OCI-LY7 (cell line): ENCODE data around the gene CDC42. TPM values are rescaled to one million over a fixed set of nuclear protein-coding genes. Genes with fewer than 3 reads are reported as not detected.
A peak's percentile ranks its signal among the peaks of the same experiment; 100 is the strongest.

Experiments used
- BruUV-seq: library from RNA; stranded (reverse); fragments of 400-500 nt; replicated peaks from 2 replicates; lab custom pipeline; 2021; lab: Mats Ljungman, UMichigan
- CTCF ChIA-PET: fragments of 300-600 bp; sonication (Branson Sonifier 250); formaldehyde crosslinking; loops from one replicate; lab custom pipeline; 2022; ENCODE audit warnings: antibody characterized with exemption; ENCODE audit not compliant: unreplicated experiment; lab: Charles Lee
- POLR2A ChIA-PET: fragments of 300-600 bp; sonication (Branson Sonifier 250); formaldehyde crosslinking; loops from one replicate; lab custom pipeline; 2022; ENCODE audit warnings: antibody characterized with exemption; lab: Charles Lee
- DNase-seq: peaks from one replicate; pipeline ENCODE4 v3.0.0-alpha.2; 2015; ENCODE audit warnings: low spot score
- H2AFZ ChIP-seq: fragments of 200-600 bp; sonication (generic), shearing (Covaris generic); 2 replicates; pipeline ENCODE4 v1.6.1; 2014; ENCODE audit warnings: mild to moderate bottlenecking, antibody characterized with exemption, low read length, moderate library complexity
- H3K27ac ChIP-seq: fragments of 200-600 bp; sonication (generic); 2 replicates; pipeline ENCODE4 v1.5.1; 2014; ENCODE audit warnings: mixed run types, low read depth, mild to moderate bottlenecking, moderate library complexity, low read length, inconsistent platforms; ENCODE audit not compliant: poor library complexity, severe bottlenecking
- H3K36me3 ChIP-seq: fragments of 200-600 bp; sonication (generic); 2 replicates; pipeline ENCODE4 v1.6.1; 2014; ENCODE audit warnings: mild to moderate bottlenecking, antibody characterized with exemption, low read length, moderate library complexity, mixed read lengths; ENCODE audit not compliant: insufficient read depth
- H3K4me1 ChIP-seq: fragments of 200-600 bp; sonication (generic); 2 replicates; pipeline ENCODE4 v1.5.1; 2014; ENCODE audit warnings: mild to moderate bottlenecking, low read length; ENCODE audit not compliant: insufficient read depth, poor library complexity, severe bottlenecking
- H3K4me2 ChIP-seq: fragments of 200-600 bp; sonication (generic); 2 replicates; pipeline ENCODE4 v1.6.1; 2014; ENCODE audit warnings: mild to moderate bottlenecking, low read length
- H3K4me3 ChIP-seq: fragments of 200-600 bp; sonication (generic); 2 replicates; pipeline ENCODE4 v1.5.1; 2014; ENCODE audit warnings: mild to moderate bottlenecking, low read depth, low read length; ENCODE audit not compliant: poor library complexity, severe bottlenecking
- H3K79me2 ChIP-seq: fragments of 200-600 bp; sonication (generic); 2 replicates; pipeline ENCODE4 v1.6.1; 2016; ENCODE audit warnings: low read depth, mild to moderate bottlenecking, low read length, moderate library complexity, mixed read lengths; ENCODE audit not compliant: insufficient read depth
- H3K9me2 ChIP-seq: fragments of 200-600 bp; sonication (generic); 2 replicates; pipeline ENCODE4 v1.6.1; 2016; ENCODE audit warnings: mild to moderate bottlenecking, low read length, mixed read lengths; ENCODE audit not compliant: insufficient read depth
- H3K9me3 ChIP-seq: fragments of 200-600 bp; sonication (generic); 2 replicates; pipeline ENCODE4 v1.6.1; 2014; ENCODE audit warnings: mild to moderate bottlenecking, mixed run types, low read length, mixed read lengths
- H4K20me1 ChIP-seq: fragments of 200-600 bp; sonication (generic); 2 replicates; pipeline ENCODE4 v1.6.1; 2014; ENCODE audit warnings: mild to moderate bottlenecking, antibody characterized with exemption, low read length, moderate library complexity, mixed read lengths; ENCODE audit not compliant: insufficient read depth
- EZH2phosphoT487 ChIP-seq: fragments of 200-600 bp; sonication (generic); IDR thresholded peaks from 2 replicates; pipeline ENCODE4 v1.6.1; 2018; ENCODE audit warnings: low read depth, borderline replicate concordance, mild to moderate bottlenecking, mixed run types, antibody characterized with exemption, low read length, moderate library complexity, mixed read lengths
- intact Hi-C: fragments of 100-400 bp; cut with micrococcal nuclease; formaldehyde crosslinking; loops from one replicate; pipeline ENCODE4 v1.10.0; 2022; ENCODE audit not compliant: unreplicated experiment
- total RNA-seq, 2 experiments: library from RNA; depleted of rRNA in 1 of 2; stranded (reverse); fragments of >200 nt in 1 of 2; shearing (Covaris generic) in 1 of 2; gene quantifications; 2 replicates each; pipeline ENCODE4 v1.2.3, GENCODE V29; 2014 to 2022
- TF ChIP-seq, protein P1 (sequence below): fragments of 200-600 bp; sonication (generic); conservative IDR thresholded peaks from 2 replicates; pipeline ENCODE4 v1.5.1; 2014; ENCODE audit warnings: mild to moderate bottlenecking, antibody characterized with exemption, low read length, moderate library complexity, mixed read lengths

The CDC42 gene
- total RNA-seq, 2 experiments from 2014 or later: 109 to 157 TPM

DNA sequence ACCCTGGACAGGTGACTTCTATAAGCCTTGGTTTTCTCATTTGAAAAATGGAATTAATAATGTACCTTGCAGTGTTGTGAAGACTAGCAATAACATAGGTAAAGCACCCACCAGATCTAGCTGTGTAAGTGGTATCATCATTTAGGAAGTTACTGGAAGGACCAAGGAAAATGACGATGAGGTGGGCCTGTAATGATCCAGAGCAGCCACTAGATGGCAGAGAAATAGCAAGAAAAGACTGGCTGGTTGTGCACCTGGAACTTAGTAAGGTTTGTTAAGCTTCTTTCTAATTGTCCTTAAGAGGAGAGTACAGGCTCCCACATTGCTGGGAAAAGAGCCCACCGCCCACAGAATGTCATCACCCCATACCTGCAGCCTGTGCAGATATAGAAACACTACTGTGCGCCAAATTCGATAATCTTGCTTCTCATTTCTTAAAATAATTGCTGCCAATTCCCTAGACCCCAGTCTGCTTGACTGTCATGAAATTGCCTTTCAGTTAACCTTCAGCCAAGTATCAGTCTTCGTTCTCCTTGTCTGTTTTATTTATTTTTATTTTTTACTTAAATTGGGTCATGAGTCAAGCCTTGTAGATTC is 53.2 kb downstream of the CDC42 start:
- H3K4me1 ChIP-seq: peaks cover 8% of the 10 kb centered on the region
- no peak overlapping the region for H3K27ac ChIP-seq
- no peak overlapping the region for H3K4me2 ChIP-seq
- no peaks in the 10 kb centered on the region for H3K79me2 ChIP-seq
- BruUV-seq: no TSS peak
- DNase-seq: peak; percentile 63
- ChIA-PET POLR2A (no interaction called here), CTCF (no interaction called here)
- no peaks in the 10 kb centered on the region for H3K9me2 ChIP-seq
- H3K9me3 ChIP-seq: no peaks in the 10 kb centered on the region
- 0 out of 2 replicates have a peak, but pooled peaks cover 10% of the 10 kb centered on the region for H4K20me1 ChIP-seq
- TF ChIP-seq, protein P1, sequence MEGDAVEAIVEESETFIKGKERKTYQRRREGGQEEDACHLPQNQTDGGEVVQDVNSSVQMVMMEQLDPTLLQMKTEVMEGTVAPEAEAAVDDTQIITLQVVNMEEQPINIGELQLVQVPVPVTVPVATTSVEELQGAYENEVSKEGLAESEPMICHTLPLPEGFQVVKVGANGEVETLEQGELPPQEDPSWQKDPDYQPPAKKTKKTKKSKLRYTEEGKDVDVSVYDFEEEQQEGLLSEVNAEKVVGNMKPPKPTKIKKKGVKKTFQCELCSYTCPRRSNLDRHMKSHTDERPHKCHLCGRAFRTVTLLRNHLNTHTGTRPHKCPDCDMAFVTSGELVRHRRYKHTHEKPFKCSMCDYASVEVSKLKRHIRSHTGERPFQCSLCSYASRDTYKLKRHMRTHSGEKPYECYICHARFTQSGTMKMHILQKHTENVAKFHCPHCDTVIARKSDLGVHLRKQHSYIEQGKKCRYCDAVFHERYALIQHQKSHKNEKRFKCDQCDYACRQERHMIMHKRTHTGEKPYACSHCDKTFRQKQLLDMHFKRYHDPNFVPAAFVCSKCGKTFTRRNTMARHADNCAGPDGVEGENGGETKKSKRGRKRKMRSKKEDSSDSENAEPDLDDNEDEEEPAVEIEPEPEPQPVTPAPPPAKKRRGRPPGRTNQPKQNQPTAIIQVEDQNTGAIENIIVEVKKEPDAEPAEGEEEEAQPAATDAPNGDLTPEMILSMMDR: peak; percentile 91
- TF ChIP-seq EZH2phosphoT487: no peak
- no peak overlapping the region for H2AFZ ChIP-seq
- no peak overlapping the region for H3K4me3 ChIP-seq
- intact Hi-C loops: no loop called here
- H3K36me3 ChIP-seq: peaks cover 45% of the 10 kb centered on the region

DNA sequence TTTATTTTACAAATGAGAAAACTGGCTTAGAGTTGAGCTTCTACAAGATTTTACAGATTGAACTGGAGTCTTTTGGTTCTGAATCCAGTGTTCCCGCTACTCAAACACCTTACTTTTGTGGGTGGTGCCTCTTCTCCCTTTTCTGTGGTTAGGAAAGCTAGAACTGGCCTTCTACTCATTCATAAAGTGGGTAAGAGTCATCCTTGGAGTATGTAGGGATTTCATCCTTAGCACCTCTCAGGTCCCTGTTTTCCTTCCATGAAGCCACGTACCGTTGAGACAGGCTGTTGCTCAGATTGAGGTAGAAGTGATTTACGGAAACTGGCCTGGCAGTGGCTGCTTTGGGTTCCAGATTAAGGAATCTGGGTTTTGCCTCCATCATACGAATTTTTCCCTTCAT is 54.6 kb downstream of the CDC42 start:
- Histone ChIP-seq H3K79me2 (no peaks in the 10 kb centered on the region), H3K27ac (no peak overlapping the region), H3K4me2 (no peak overlapping the region), H3K9me3 (no peaks in the 10 kb centered on the region), H3K9me2 (no peaks in the 10 kb centered on the region), H2AFZ (no peak overlapping the region), H4K20me1 (0 out of 2 replicates have a peak, but pooled peaks cover 10% of the 10 kb centered on the region), H3K4me3 (no peak overlapping the region), H3K4me1 (no peaks in the 10 kb centered on the region), H3K36me3 (peaks cover 48% of the 10 kb centered on the region)
- intact Hi-C loops: no loop called here
- CTCF ChIA-PET: no interaction called here
- POLR2A ChIA-PET: no interaction called here
- TF ChIP-seq EZH2phosphoT487: no peak
- TF ChIP-seq, protein P1: no peak
- no TSS peak for BruUV-seq
- no peak for DNase-seq

DNA sequence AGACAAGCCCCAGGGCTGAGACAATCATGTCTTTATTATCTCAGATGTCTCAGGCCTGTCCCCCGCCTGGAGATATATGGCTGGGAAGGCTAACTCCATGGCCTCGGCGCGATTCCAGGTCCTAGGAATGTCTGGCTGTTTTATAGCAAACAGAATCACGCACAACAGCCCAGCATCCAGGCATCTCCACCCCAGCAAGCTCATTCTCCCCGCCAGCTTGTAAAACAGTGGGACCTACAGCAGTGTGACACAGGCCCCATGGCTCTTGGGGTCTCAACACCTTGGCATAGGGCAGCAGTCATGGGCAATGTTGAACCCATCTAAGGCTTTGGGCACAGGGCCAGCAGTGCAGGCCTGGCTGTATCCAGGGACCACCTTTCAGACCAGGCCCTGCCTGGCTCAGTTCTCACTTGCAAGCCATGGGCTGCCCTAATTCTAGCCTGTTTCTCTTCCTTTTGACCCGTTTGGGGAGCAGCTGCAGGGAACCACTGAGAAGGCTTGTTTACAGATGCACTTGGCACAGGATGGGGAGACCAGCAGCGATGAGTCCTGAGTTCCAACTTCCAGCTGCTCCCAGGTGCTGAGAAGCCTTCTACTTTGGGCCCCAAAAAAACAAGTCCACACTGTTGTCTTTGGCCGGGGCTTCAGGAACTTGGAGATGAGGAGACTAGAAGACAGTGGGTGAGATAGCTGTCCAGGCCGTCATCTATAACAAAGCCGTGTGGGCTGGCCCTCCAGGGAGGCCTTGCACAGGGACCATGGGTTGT is 56.0 kb downstream of the CDC42 start:
- intact Hi-C loops: no loop called here
- H2AFZ ChIP-seq: no peak overlapping the region
- TF ChIP-seq, protein P1: no peak
- no peak for TF ChIP-seq EZH2phosphoT487
- H3K27ac ChIP-seq: no peak overlapping the region
- no peak overlapping the region for H3K4me3 ChIP-seq
- no peak for DNase-seq
- no peaks in the 10 kb centered on the region for H3K4me1 ChIP-seq
- ChIA-PET CTCF (no interaction called here), POLR2A (interaction anchor here (0.6 to 0.8 kb wide), 2 partner anchors 8 to 413 kb away, joined by 3 to 4 read pairs; no protein-coding TSS in a partner anchor)
- peaks cover 40% of the 10 kb centered on the region for H3K36me3 ChIP-seq
- no peaks in the 10 kb centered on the region for H3K9me3 ChIP-seq
- H3K4me2 ChIP-seq: no peak overlapping the region
- BruUV-seq: no TSS peak
- no peaks in the 10 kb centered on the region for H3K9me2 ChIP-seq
- H4K20me1 ChIP-seq: 0 out of 2 replicates have a peak, but pooled peaks cover 5% of the 10 kb centered on the region
- H3K79me2 ChIP-seq: no peaks in the 10 kb centered on the region
